Ovary (tissue), 9 donors: ENCODE measurements around the gene RBM33. TPM values are rescaled to one million over a fixed set of nuclear protein-coding genes. Genes with fewer than 3 reads are reported as not detected.

Experiments
- DNase-seq, 5 donors: peaks; one replicate each; pipeline ENCODE4 v3.0.0-alpha.2; 2019 to 2020
- H3K27ac ChIP-seq, 2 donors: fragments of 200-600 bp; one replicate each; pipeline versions ENCODE4 v1.5.1 to v1.8.0; 2019 to 2022
- H3K27me3 ChIP-seq: fragments of 200-600 bp; one replicate; pipeline ENCODE4 v1.8.0; 2022
- H3K36me3 ChIP-seq: fragments of 200-600 bp; sonication (generic); one replicate; pipeline ENCODE4 v1.5.1; 2019
- H3K4me1 ChIP-seq: one replicate; pipeline ENCODE4 v1.8.1; 2013; ENCODE audit warnings: mild to moderate bottlenecking, moderate library complexity; ENCODE audit not compliant: insufficient read depth
- H3K4me3 ChIP-seq: fragments of 200-600 bp; sonication (generic); one replicate; pipeline ENCODE4 v1.5.1; 2017
- H3K9me3 ChIP-seq, 2 donors: fragments of 200-600 bp in 1 of 2; sonication (generic) in 1 of 2; one replicate each; pipeline versions ENCODE4 v1.5.1 to v1.8.1; 2013 to 2019; ENCODE audit warnings: mild to moderate bottlenecking in 1 of 2, moderate library complexity in 1 of 2
- CTCF ChIP-seq, 3 donors: fragments of 450-650 bp in 2 of 3; fragments of 200-600 bp in 1 of 3; IDR thresholded peaks; one replicate each; pipeline versions ENCODE4 v1.5.1 to v1.8.0; 2016 to 2022; ENCODE audit warnings: antibody characterized with exemption in 3 of 3, mild to moderate bottlenecking in 1 of 3
- EP300 ChIP-seq: sonication (generic); formaldehyde crosslinking; IDR thresholded peaks from one replicate; pipeline ENCODE4 v1.6.1; 2017; ENCODE audit warnings: antibody characterized with exemption
- POLR2A ChIP-seq: fragments of 450-650 bp; IDR thresholded peaks from one replicate; pipeline ENCODE4 v1.6.1; 2017; ENCODE audit warnings: antibody characterized with exemption, mild to moderate bottlenecking, moderate library complexity
- WGBS, 3 donors: extraction: QIAGEN DNeasy Blood & Tissue Kit in 1 of 3; methylation state at CpG; one replicate each; pipeline versions ENCODE4 v1.1.5 to v1.1.7; 2013 to 2017; 5-methylcytosine and 5-hydroxymethylcytosine counted together
- intact Hi-C, 4 donors: fragments of 100-400 bp; cut with DNase I; formaldehyde crosslinking; loops; one replicate each; pipeline versions ENCODE4 v1.11.0 to v1.15.1; 2022 to 2023
- polyA plus RNA-seq, 2 donors: library from polyadenylated mRNA; stranded (reverse); fragments of 200-250 nt in 1 of 2; fragments of 350-450 nt in 1 of 2; fragmentation: Illumina TruSeq in 1 of 2; extraction: RNeasy Lipid Tissue Mini Kit (QIAGEN cat#74804) in 1 of 2; gene quantifications; one replicate each; pipeline ENCODE4 v1.2.3, GENCODE V29; 2013 to 2014
- total RNA-seq, 7 donors: library from RNA; depleted of rRNA in 2 of 7; stranded (reverse); fragments of >200 nt in 2 of 7; fragmentation: NEBNext Ultra II Directional in 3 of 7; extraction: Animal tissue kit (Norgen Biotek cat#: 25700) in 3 of 7; gene quantifications; one replicate each; pipeline versions ENCODE4 v1.1.0 to v1.2.4, GENCODE V29; 2016 to 2023
- donor health status: DM: no; HTN: no; CAD: no; lungs with moderate emphysema.
- donor health status: DM: no; HTN: no; CAD: no.
- donor health status: Bipolar disorder and iron deficiency.
- donor health status: DM: yes; HTN: yes; CAD: no.
- donor health status: DM: no; HTN: no; CAD: no.
- donor health status: DM: yes; HTN: yes; CAD: no.

Gene RBM33
- total and polyA plus RNA-seq, 9 donors: 19.8 to 62.0 (median 49.3) TPM

GRCh38 chr7:155694851-155695250, 50.4 kb downstream of the RBM33 start:
- no peaks in the 10 kb centered on the region for H3K9me3 ChIP-seq
- no peak overlapping the region for H3K4me3 ChIP-seq
- DNase-seq: no peak
- intact Hi-C loops: no loop called here
- TF ChIP-seq CTCF (IDR thresholded peaks at IDR 0.05): no peak
- no peak for TF ChIP-seq EP300
- TF ChIP-seq POLR2A: no peak
- no peak overlapping the region for H3K27ac ChIP-seq
- no peaks in the 10 kb centered on the region for H3K36me3 ChIP-seq
- no peaks in the 10 kb centered on the region for H3K27me3 ChIP-seq
- 74 to 78% (median 75%) methylated on average over 5 of the region's 5 CpGs for WGBS, 3 donors
- H3K4me1 ChIP-seq: peaks cover 3% of the 10 kb centered on the region

GRCh38 chr7:155696747-155697146, 52.3 kb downstream of the RBM33 start:
- Histone ChIP-seq H3K27me3 (no peaks in the 10 kb centered on the region), H3K4me1 (peaks cover 3% of the 10 kb centered on the region), H3K4me3 (no peak overlapping the region), H3K36me3 (no peaks in the 10 kb centered on the region), H3K9me3 (no peaks in the 10 kb centered on the region), H3K27ac (no peak overlapping the region)
- TF ChIP-seq EP300: no peak
- WGBS, 3 donors: 59 to 74% (median 61%) methylated on average over 5 of the region's 5 CpGs
- no peak for DNase-seq
- intact Hi-C loops: no loop called here

GRCh38 chr7:155698633-155699032, 54.2 kb downstream of the RBM33 start:
- Histone ChIP-seq H3K36me3 (no peaks in the 10 kb centered on the region), H3K27ac (no peak overlapping the region), H3K4me1 (peaks cover 3% of the 10 kb centered on the region), H3K27me3 (no peaks in the 10 kb centered on the region), H3K9me3 (no peaks in the 10 kb centered on the region), H3K4me3 (no peak overlapping the region)
- no peak for TF ChIP-seq EP300
- no peak for TF ChIP-seq CTCF (IDR thresholded peaks at IDR 0.05)
- TF ChIP-seq POLR2A: no peak
- intact Hi-C loops: no loop called here
- DNase-seq: no peak
- 94 to 99% (median 95%) methylated on average over 1 of the region's 1 CpG for WGBS, 3 donors

GRCh38 chr7:155699180-155699579, 54.7 kb downstream of the RBM33 start:
- H3K27me3 ChIP-seq: no peaks in the 10 kb centered on the region
- no peaks in the 10 kb centered on the region for H3K36me3 ChIP-seq
- no peaks in the 10 kb centered on the region for H3K9me3 ChIP-seq
- no peak for DNase-seq
- H3K4me3 ChIP-seq: no peak overlapping the region
- no peak for TF ChIP-seq CTCF (IDR thresholded peaks at IDR 0.05)
- TF ChIP-seq POLR2A: no peak
- TF ChIP-seq EP300: no peak
- intact Hi-C loops: no loop called here
- H3K27ac ChIP-seq: no peak overlapping the region
- WGBS, 3 donors: 88 to 92% (median 91%) methylated on average over 7 of the region's 7 CpGs
- H3K4me1 ChIP-seq: peaks cover 3% of the 10 kb centered on the region

GRCh38 chr7:155700847-155701246, 56.4 kb downstream of the RBM33 start:
- whole genome bisulfite sequencing, 3 donors: 93 to 94% (median 93%) methylated on average over 6 of the region's 6 CpGs
- no peak for DNase-seq
- Histone ChIP-seq H3K4me3 (no peak overlapping the region), H3K27me3 (no peaks in the 10 kb centered on the region), H3K4me1 (peaks cover 3% of the 10 kb centered on the region), H3K27ac (no peak overlapping the region), H3K9me3 (no peaks in the 10 kb centered on the region), H3K36me3 (no peaks in the 10 kb centered on the region)
- intact Hi-C loops: no loop called here
- TF ChIP-seq EP300 (no peak), POLR2A (no peak), CTCF (IDR thresholded peaks at IDR 0.05) (no peak)
